Dendritic cell treated with granulocyte-macrophage colony-stimulating factor and Interleukin-4, amounts not matched to agents 40 ng/mL and 50 ng/mL, for 4 days (primary cell): Measurements from ENCODE around the gene DENND5B.
"Not testable (repeated sequence)": the region's sequence is repeated elsewhere in the genome, so short reads cannot be mapped to it uniquely, and the experiment has no call there.

ENCODE experiments used
- H3K27ac Mint-ChIP-seq: one replicate; pipeline ENCODE4 v1.8.0; 2022; ENCODE audit warnings: mild to moderate bottlenecking, mixed read lengths
- H3K27me3 Mint-ChIP-seq: one replicate; pipeline ENCODE4 v1.8.0; 2022; ENCODE audit warnings: mild to moderate bottlenecking, mixed read lengths
- H3K36me3 Mint-ChIP-seq: one replicate; pipeline ENCODE4 v1.8.0; 2022; ENCODE audit warnings: low read depth, mixed read lengths
- H3K4me1 Mint-ChIP-seq: one replicate; pipeline ENCODE4 v1.8.0; 2022; ENCODE audit warnings: low read depth, mixed read lengths
- H3K4me3 Mint-ChIP-seq: one replicate; pipeline ENCODE4 v1.8.0; 2022; ENCODE audit warnings: mild to moderate bottlenecking, moderate library complexity, mixed read lengths
- H3K9me3 Mint-ChIP-seq: one replicate; pipeline ENCODE4 v1.8.0; 2022; ENCODE audit warnings: mixed read lengths
- intact Hi-C: fragments of 100-400 bp; cut with micrococcal nuclease; formaldehyde crosslinking; loops from one replicate; pipeline ENCODE4 v1.15.0; 2022

The DENND5B gene

DNA sequence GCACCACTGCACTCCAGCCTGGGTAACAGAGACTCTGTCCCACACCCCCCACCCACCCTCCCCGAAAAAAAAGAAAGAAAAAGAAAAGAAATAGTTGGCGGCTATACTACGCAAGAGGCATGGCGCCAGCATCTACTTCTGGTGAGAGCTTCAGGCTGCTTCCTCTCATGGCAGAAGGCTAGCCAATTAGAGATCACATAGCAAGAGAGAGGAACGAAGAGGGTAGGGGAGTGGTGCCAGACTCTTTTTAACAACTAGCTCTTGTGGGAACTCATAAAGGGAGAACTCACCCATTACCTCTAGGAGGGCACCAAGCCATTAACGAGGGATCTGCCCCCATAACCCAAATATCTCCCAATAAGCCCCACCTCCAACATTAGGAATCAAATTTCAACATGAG lies 6.2 kb downstream of the DENND5B start:
- H3K9me3 Mint-ChIP-seq: no peaks in the 10 kb centered on the region
- no peaks in the 10 kb centered on the region for H3K36me3 Mint-ChIP-seq
- H3K4me1 Mint-ChIP-seq: peaks cover 6% of the 10 kb centered on the region

GRCh38 chr12:31583878-31584277 lies 7.1 kb downstream of the DENND5B start:
- peaks cover 2% of the 10 kb centered on the region for H3K27me3 Mint-ChIP-seq
- intact Hi-C loops: no loop called here
- no peak overlapping the region for H3K4me3 Mint-ChIP-seq
- H3K36me3 Mint-ChIP-seq: no peaks in the 10 kb centered on the region
- H3K9me3 Mint-ChIP-seq: no peaks in the 10 kb centered on the region
- no peak overlapping the region for H3K27ac Mint-ChIP-seq
- no peaks in the 10 kb centered on the region for H3K4me1 Mint-ChIP-seq

More for the DNA sequence above, 6.2 kb downstream of the DENND5B start:
- Mint-ChIP-seq H3K4me3 (no peak overlapping the region), H3K27me3 (peaks cover 10% of the 10 kb centered on the region), H3K27ac (no peak overlapping the region)
- intact Hi-C loops: no loop called here

DNA sequence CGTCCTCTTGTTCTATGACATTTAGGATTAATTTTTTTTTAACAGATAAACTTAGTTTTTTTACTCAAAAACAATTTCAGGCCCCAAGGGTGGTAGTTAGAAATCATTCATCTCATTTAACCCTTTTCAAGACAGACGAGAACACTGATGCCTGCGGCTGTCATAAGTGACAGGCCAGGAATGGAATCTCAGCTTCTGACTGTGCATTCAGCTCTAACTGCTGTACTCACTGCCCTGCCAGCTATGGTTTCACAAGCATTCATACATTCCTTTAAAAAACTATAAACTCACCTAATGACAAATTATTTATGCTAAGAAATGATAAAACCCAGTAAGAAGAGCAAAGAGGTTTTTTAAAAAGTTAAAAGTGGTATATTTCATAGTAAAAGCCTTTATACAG lies 8.8 kb downstream of the DENND5B start:
- Mint-ChIP-seq H3K4me3 (no peak overlapping the region), H3K27me3 (no peaks in the 10 kb centered on the region), H3K36me3 (no peaks in the 10 kb centered on the region), H3K27ac (no peak overlapping the region), H3K4me1 (peaks cover 1% of the 10 kb centered on the region), H3K9me3 (no peaks in the 10 kb centered on the region)
- intact Hi-C loops: no loop called here

- H3K36me3 Mint-ChIP-seq: no peaks in the 10 kb centered on the region
- H3K9me3 Mint-ChIP-seq: no peaks in the 10 kb centered on the region
- no peak overlapping the region for H3K4me3 Mint-ChIP-seq
- H3K27ac Mint-ChIP-seq: no peak overlapping the region
- peaks cover 5% of the 10 kb centered on the region for H3K4me1 Mint-ChIP-seq
- no peaks in the 10 kb centered on the region for H3K27me3 Mint-ChIP-seq
- intact Hi-C loops: no loop called here
These were observed 12.3 kb downstream of the DENND5B start for GRCh38 chr12:31578632-31579031.

- intact Hi-C loops: no loop called here
- Mint-ChIP-seq H3K4me3 (no peak overlapping the region), H3K9me3 (no peaks in the 10 kb centered on the region)
These were observed 15.9 kb downstream of the DENND5B start for GRCh38 chr12:31574803-31575575.

DNA sequence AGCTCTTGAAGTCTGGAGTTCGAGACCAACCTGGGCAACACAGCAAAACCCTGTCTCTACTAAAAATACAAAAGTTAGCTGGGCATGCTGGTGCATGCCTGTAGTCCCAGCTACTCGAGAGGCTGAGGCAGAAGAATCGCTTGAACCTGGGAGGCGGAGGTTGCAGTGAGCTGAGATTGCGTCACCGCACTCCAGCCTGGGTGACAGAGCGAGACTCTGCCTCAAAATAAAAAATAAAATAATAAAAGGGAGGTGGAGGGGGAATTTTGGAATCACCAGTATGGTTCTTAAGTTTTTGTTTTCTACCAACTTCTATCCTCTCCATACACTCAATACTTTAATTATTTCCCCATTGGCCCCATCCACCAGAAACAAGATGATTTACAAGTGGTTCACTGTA lies 16.6 kb downstream of the DENND5B start:
- H3K27me3 Mint-ChIP-seq, H3K36me3 Mint-ChIP-seq, H3K27ac Mint-ChIP-seq, intact Hi-C loops, H3K9me3 Mint-ChIP-seq, H3K4me1 Mint-ChIP-seq, H3K4me3 Mint-ChIP-seq: not testable (repeated sequence)

More at GRCh38 chr12:31574803-31575575, 15.9 kb downstream of the DENND5B start:
- H3K4me1 Mint-ChIP-seq: peaks cover 5% of the 10 kb centered on the region
- H3K27me3 Mint-ChIP-seq: no peaks in the 10 kb centered on the region
- no peaks in the 10 kb centered on the region for H3K36me3 Mint-ChIP-seq
- H3K27ac Mint-ChIP-seq: no peak overlapping the region

DNA sequence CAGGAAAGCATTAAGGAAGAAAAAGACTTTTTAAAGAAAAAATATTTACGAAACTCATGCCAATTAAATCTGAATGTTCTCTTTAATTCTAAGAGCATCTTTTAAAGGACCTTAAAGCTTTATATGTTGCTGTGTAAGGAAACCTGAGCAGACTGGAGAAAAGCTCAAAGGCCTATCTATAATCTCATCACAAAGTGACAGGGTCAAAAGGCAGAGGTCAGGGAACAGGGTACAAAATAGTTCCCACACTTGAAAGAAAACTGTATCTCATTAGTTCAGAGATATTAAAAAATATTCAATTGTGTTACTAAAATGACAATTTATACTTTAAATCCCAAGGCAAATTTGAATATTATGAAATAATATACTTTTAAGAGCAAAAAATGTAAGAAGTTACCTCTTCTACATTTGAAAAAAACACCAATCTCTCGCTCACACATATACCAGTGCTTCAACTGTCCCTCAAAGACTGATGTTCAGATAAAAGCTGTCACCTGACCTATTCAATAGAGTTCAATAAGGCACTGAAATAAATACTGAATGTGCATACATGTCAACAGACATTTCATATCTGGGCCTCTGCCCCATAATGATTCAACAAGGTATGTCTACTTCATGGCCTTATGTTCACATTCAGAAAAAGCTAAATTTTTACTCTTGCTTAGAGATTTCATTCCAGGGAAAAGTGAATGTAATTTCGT lies 17.9 kb downstream of the DENND5B start:
- Mint-ChIP-seq H3K36me3 (no peaks in the 10 kb centered on the region), H3K27ac (no peak overlapping the region), H3K27me3 (no peaks in the 10 kb centered on the region), H3K9me3 (no peaks in the 10 kb centered on the region), H3K4me1 (peaks cover 5% of the 10 kb centered on the region), H3K4me3 (no peak overlapping the region)
- intact Hi-C loops: no loop called here

- Mint-ChIP-seq H3K9me3 (no peaks in the 10 kb centered on the region), H3K4me3 (no peak overlapping the region), H3K27ac (no peak overlapping the region), H3K4me1 (no peaks in the 10 kb centered on the region), H3K27me3 (no peaks in the 10 kb centered on the region), H3K36me3 (no peaks in the 10 kb centered on the region)
- intact Hi-C loops: no loop called here
These were observed 20.1 kb downstream of the DENND5B start for GRCh38 chr12:31570880-31571279.

- H3K27ac Mint-ChIP-seq, intact Hi-C loops, H3K4me3 Mint-ChIP-seq, H3K27me3 Mint-ChIP-seq, H3K36me3 Mint-ChIP-seq, H3K4me1 Mint-ChIP-seq, H3K9me3 Mint-ChIP-seq: not testable (repeated sequence)
These were observed 21.4 kb downstream of the DENND5B start for GRCh38 chr12:31569517-31569916.

- no peak overlapping the region for H3K4me3 Mint-ChIP-seq
These were observed 22.4 kb downstream of the DENND5B start for GRCh38 chr12:31568498-31568897.

DNA sequence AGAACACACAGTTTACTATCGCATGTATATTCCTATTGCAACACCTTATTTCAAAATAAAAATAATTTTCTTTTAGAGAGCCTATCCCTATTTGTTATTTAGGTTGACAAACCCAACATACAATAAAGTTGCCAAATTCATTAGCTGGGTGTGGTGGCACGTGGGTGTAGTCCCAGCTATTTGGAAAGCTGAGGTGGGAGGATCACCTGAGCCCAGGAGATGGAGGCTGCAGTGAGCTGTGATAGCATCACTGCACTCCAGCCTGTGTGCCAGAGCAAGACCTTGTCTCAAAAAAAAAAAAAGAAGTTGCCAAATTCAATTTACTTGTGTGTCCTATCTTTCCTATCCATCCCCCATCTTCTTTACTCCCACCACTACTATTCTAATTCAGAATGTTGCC lies 23.9 kb downstream of the DENND5B start:
- no peaks in the 10 kb centered on the region for H3K9me3 Mint-ChIP-seq
- no peaks in the 10 kb centered on the region for H3K27me3 Mint-ChIP-seq
- no peaks in the 10 kb centered on the region for H3K4me1 Mint-ChIP-seq
- H3K27ac Mint-ChIP-seq: no peak overlapping the region
- H3K36me3 Mint-ChIP-seq: no peaks in the 10 kb centered on the region
- intact Hi-C loops: no loop called here
- H3K4me3 Mint-ChIP-seq: no peak overlapping the region

More at GRCh38 chr12:31568498-31568897, 22.4 kb downstream of the DENND5B start:
- Mint-ChIP-seq H3K9me3 (no peaks in the 10 kb centered on the region), H3K36me3 (no peaks in the 10 kb centered on the region), H3K27me3 (no peaks in the 10 kb centered on the region), H3K27ac (no peak overlapping the region), H3K4me1 (no peaks in the 10 kb centered on the region)
- intact Hi-C loops: no loop called here

GRCh38 chr12:31566547-31566946 lies 24.4 kb downstream of the DENND5B start:
- H3K9me3 Mint-ChIP-seq: no peaks in the 10 kb centered on the region
- no peaks in the 10 kb centered on the region for H3K36me3 Mint-ChIP-seq
- H3K27me3 Mint-ChIP-seq: no peaks in the 10 kb centered on the region
- H3K27ac Mint-ChIP-seq: no peak overlapping the region
- intact Hi-C loops: no loop called here
- no peak overlapping the region for H3K4me3 Mint-ChIP-seq
- no peaks in the 10 kb centered on the region for H3K4me1 Mint-ChIP-seq

DNA sequence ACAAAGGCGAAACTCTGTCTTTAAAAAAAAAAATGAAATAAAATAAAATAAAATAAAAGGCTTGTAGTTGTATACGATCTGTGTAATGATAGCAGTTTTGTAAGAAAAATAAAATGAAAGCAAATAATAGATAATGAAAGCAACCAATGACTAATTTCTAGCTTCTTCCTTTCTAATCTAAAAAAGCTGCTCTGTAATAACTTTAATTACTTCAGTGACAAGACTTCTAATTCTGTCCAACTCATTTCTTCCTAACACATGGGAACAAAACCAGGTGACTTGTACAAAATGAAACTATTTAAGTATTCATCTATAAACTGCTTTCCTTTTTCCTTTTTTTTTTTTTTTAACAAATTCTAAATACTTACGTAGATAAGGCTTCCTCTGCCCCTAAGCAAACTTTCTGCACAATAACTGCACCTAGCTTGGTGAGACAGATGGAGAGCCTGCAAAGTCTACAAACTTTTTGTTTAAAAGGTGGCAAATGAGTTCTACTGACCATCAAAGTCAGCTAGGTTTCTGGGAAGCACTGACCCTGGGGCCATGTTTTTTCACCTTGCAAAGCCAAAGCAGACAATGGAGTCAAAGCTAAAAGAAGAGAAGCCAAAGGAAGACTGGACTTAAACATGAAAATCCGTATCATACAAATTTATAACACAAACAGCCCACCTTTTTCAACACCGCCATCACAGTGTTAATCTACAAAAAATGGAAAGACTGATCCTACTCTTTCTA lies 28.2 kb downstream of the DENND5B start:
- H3K4me1 Mint-ChIP-seq: no peaks in the 10 kb centered on the region
- no peak overlapping the region for H3K27ac Mint-ChIP-seq
- intact Hi-C loops: no loop called here
- no peaks in the 10 kb centered on the region for H3K36me3 Mint-ChIP-seq
- H3K4me3 Mint-ChIP-seq: no peak overlapping the region
- H3K9me3 Mint-ChIP-seq: no peaks in the 10 kb centered on the region
- H3K27me3 Mint-ChIP-seq: no peaks in the 10 kb centered on the region

- Mint-ChIP-seq H3K9me3 (no peaks in the 10 kb centered on the region), H3K27me3 (no peaks in the 10 kb centered on the region), H3K36me3 (no peaks in the 10 kb centered on the region), H3K4me3 (no peak overlapping the region), H3K4me1 (no peaks in the 10 kb centered on the region), H3K27ac (no peak overlapping the region)
- intact Hi-C loops: no loop called here
These were observed 30.4 kb downstream of the DENND5B start for GRCh38 chr12:31560516-31560915.
